GM03348 (cell line): ENCODE data around the gene MPZL1.

Source experiments
- DNase-seq: peaks from one replicate; pipeline ENCODE4 v3.0.0; 2012; ENCODE audit warnings: low spot score

Gene MPZL1

DNA sequence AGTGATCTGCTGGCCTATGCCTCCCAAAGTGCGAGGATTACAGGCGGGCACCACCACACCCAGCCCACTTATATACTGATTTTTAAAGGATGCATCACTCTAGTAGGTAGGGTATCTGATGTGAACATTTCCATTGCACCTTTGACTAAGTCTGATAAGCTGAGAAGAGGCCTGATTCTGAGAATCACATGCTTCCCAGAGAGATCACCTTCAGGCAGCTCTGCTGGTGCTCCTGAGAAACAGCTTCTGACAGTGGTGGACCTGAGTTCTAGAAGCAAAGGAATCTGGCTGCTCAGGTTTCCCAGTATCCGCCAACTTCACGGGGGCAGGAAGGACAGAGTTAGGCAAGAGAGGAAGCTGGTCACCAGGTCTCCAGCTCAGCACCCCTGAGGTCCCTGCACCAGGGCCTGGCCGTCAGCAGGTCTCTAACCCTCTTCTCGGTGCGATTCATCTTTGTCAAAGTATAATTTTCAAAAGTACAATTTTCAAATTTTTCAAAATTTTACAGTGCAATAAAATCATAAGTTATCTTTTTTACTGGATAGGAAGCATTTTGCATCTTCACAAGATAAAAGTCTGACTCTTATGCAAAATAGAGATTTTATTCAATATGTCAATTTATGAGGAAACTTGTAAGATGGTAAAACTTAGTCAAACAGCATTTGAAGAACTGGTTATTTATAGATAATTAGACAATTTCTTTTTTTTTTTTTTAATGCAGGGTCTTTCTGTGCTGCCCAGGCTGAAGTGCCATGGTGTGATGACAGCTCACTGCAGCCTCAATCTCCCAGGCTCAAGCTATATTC lies 25.8 kb upstream of the MPZL1 start:
- DNase-seq = no peak

DNA sequence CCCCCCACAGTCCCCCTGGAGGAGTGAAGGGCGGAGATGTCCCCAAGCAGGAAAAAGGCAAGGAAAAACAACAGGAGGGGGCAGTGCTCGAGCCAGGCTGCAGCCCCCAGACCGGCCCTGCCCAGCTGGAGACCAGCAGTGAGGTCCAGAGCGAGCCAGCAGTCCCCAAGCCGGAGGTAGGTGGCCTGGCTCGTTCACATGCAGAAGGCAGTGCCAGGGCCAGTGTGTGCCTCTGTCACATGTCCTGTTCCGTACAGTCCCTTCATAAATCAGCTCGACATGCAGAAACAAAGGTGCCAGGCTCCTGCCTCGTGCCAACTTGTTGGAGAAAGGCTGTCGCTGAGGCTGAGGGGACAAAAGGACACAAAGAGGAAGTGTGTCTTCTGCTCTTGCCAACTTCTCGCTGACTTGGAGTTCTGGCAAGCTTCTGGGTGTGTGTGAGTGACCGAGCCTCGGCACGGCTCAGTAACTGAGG lies 24.1 kb upstream of the MPZL1 start:
- DNase-seq = no peak

DNA sequence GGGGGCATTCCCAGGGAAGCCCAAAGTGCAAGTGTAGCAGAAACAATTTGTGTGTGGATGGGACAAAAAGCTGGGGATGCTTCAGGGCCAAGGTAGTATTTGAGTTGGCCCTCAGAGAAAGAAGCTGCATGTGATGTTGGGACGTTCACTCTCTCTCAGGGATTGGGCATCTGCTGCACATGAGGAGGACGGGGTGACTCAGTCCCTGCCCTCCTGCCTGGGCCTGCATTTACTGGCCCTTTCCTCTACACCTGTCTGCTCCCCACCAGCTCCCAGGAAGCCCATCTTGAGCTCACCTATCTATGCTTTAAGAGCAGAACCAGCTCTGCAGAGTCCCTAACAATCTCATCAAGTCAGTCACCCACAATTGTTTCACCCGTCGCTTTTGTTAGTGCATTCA lies 23.5 kb upstream of the MPZL1 start:
- DNase-seq = no peak

DNA sequence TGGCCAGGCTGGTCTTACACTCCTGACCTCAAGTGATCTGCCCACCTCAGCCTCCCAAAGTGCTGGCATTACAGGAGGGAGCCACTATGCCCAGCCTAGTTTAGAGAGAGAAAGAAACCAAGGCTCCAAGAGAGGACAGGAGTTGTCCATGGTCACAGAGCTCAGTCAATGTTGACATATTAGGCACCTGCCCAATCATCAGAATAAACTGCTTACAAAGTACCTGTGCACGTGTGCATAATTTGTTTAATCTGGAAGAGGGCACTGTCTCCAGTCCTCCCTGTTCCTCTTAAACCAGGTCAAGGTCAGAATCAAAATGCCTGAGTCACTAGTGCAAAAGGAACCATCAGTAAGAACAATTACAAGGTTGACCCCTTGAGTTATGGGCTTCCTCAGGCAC lies 20.3 kb upstream of the MPZL1 start:
- DNase-seq = no peak

DNA sequence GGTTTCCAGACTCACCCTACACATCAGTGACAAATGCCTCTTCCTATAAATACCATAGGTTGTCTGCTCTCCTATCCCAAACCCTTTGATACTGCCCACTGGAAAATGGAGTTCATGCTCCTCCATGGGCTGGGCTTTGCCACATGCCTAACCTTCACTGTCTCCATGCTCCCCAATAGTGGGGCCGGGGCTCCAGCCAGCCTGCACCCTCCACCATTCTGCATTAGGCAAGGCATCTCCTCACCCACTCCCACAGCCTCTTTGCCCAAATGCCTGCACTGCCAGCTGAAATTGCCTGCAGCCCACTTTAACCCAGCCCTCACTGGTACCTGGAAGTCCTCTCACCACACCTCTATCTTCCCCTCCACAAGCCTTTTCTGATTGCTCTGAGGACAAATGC lies 18.2 kb upstream of the MPZL1 start:
- no peak for DNase-seq

DNA sequence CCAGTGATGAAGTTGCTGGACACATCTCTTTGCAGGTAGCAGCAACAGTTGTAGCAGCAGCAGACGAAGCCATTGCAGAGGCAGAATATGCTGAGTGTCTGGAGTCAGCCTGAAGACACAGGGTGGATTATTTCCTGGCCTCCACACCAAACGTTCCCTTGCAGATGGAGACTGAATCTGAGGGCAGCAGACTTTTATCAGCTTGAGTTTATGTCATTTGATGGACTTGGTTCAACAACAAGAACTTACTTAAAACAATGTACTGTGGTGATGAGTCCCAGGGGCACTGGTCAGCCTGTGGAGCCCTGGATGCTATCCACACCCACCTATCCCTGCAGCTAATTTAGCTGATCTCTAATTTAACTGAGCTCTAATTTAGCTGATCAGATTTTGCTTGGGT lies 17.1 kb upstream of the MPZL1 start:
- DNase-seq = no peak

DNA sequence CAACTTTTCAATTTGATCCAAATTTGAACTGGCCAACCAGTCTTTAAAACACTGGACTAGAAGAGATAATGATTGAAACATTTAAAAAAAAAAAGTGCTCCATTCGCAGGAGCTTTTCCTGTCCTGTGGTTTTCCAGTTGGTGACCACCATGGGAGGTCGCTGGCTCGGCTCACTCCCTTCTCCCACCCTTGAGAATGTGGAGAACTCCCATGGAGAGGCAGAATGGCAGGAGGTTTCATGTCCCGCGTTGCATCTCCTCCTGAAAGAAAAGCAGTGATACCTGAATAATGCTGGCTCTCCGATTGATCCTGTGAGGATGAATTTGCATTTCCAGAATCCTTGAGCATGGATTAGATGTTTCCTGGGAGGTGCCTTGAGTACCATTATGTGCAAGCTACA lies 16.5 kb upstream of the MPZL1 start:
- no peak for DNase-seq

DNA sequence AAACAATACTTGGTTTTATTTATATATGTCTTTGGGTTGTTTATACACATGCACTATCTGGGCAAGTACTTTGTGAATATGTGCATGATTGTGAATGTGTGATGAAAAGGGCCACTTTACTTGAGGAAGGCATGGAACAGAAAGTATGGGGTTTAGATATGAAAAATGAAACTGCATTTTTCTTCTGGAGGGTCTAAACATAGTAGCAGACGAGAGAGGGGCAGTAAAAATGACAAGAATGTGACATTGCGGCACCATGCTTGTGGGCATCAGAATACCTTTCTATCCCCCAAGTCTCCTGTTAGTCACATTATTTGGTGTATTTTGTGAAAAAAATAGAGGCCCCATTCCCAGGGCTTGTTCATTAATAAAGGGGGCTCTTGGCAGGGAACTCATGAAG lies 15.4 kb upstream of the MPZL1 start:
- no peak for DNase-seq

DNA sequence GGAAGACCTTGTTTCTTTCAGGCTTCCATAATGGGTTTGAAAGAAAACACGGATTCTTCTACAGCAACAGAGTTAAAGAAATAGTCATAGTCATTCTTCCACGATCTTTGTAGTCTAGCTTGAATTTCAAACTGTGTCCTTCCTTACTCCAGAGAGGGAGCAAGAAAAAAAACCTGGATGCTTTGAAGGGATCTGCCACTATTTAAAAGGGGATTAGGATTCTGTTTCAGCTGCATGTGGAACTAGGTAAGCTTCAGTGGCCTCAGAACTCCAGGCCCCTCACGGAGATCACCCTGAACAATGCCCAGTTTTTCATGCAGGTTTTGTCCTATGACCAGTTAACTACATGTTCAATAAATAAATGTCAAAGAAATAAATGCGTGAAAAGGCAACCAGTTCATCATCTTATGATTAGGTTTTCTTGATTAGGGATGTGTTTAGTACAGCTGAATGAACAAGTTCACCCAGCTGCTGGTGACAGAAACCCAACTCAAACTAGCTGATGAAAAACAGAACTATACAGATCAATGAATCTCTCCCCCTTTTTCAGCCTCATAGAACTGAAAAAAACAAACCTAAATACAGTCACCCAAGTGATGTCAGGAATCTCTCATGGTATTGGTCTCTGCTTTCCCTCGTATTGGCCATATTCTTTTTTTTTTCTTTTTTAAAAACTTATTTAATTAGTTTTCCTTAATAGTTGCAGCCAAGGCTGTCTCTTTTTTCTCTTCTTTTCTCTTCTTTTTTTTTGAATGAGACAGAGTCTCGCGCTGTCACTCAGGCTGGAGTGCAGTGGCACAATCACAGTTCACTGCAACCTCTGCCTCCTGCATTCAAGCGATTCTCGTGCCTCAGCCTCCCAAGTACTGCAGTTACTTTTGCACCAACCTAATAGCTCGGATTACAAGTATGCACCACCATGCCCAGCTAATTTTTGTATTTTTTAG lies 14.6 kb upstream of the MPZL1 start:
- DNase-seq = no peak

DNA sequence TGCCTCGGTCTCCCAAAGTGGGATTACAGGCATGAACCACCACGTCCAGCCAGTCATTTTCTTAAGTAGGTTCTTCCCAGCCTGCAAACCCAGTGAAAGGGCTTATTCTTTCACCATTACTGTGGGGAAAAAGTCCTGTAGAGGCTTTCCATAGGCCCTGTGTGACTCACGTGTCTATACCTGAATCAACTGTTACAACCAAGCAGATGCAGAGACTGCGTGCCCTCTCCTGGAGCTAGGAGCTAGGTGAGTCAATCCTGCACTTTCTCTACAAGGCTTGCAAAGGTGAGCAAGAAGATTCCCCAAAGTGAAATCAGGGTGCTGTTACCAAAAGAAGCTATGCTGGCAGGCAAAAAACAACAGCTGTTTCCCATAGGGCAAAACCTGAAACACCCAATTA lies 13.8 kb upstream of the MPZL1 start:
- DNase-seq = no peak

DNA sequence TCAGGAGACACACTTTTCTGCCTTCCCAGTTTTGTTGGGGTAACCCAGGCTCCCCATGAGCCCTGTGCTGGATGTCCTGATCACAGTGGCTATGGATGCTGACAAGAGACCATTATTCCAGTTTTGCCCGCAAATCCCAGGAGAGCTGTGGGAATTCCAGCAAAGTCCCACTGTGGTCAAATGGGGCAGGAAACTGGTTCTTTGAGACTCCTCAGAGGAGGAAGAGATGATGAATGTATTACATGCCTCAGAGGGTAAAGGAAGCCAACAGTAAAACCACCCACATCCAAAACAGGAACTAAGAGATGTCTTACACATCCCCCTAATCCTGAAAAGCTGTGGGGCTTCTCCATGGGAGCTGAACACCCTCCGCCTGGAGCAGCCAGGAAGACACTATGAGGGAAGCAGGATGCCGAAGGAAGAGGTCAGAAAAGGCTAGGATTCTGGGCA lies 12.8 kb upstream of the MPZL1 start:
- no peak for DNase-seq

DNA sequence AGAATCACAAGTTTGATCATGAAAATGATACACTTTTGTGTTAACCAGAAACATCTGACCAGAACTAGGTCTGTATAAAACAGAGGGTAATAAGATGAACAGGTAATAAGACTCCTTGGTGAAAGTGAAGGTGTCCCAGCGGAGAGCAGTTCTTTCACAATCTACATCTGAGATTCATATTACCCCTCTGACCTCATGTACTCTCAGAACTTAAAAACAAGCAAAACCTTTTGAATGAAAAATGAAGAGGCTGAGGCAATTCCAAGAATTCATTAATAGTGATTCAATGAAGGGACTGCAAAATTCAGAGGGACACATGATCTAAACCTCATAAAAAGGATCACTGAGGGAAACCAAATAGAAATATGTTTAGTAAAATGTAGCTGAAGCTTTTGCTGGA lies 10.9 kb upstream of the MPZL1 start:
- no peak for DNase-seq

DNA sequence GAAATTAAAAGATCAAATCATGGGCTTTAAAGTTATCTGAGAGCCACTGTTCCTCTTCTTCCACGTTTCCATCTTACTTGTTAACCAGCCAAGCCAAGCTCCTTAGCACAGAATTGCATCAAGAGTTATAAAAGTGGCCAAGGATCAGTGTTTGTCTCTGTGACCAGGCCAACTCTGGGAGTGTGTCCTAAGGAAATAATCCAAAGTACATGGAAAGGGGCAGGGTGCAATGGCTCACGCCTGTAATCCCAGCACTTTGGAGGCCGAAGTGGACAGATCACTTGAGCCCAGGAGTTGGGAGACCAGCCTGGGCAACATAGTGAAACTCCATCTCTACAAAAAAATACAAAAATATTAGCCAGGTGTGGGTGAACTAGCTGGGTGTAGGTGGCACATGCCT lies 10.0 kb upstream of the MPZL1 start:
- DNase-seq = no peak

DNA sequence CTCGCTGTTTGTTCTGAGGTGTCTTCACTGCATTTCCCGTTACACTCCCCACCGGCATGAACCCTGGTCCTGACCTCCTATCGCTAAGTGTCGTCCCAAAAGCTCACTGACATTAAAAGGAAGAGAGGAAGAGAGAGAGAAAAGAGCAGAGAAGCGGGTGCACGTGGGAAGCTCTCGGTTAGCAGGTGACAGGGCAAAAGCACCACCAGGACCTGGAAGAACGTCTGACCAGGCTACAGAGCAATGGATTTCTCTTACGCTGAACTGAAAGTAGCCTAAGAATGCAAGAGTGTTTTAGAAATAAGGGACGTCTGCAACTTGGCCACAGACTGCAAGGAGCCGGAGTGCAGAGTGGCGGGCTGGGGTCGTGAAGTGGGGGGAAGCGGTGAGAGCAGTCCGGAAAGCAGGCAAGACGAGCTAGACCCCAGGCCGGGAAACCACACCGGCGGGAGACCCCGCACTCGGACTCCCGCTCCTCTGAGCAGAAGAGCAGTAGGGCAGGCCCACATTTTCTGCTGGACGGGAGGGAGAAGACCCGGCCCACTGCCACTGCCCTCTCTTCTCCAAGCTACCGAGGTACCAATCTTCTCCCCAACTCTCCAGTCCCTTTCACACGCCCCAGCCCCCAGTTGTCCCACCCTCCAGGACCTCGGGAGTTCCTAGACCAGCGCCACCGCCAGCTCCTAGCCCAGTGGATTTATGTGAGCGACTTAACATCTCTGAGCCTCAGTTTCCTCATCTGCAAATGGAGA lies 8.3 kb upstream of the MPZL1 start:
- no peak for DNase-seq

DNA sequence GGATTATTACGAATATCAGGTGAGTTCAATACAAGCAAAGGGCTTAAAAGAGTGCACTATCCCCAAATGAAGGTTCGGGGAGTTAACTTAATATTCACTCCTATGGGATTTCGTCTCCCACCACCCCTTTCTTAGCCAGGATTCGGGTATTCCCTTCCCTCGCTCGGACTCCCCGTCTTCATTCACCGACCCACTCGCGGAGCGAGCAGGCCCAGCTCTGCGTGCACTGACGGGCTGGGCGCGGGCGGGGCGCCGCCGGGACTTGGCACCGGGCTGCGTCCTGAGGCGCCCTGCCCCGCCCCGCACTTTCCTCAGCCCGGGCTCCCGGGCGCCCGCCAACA lies 7.7 kb upstream of the MPZL1 start:
- peak; percentile 94 for DNase-seq

DNA sequence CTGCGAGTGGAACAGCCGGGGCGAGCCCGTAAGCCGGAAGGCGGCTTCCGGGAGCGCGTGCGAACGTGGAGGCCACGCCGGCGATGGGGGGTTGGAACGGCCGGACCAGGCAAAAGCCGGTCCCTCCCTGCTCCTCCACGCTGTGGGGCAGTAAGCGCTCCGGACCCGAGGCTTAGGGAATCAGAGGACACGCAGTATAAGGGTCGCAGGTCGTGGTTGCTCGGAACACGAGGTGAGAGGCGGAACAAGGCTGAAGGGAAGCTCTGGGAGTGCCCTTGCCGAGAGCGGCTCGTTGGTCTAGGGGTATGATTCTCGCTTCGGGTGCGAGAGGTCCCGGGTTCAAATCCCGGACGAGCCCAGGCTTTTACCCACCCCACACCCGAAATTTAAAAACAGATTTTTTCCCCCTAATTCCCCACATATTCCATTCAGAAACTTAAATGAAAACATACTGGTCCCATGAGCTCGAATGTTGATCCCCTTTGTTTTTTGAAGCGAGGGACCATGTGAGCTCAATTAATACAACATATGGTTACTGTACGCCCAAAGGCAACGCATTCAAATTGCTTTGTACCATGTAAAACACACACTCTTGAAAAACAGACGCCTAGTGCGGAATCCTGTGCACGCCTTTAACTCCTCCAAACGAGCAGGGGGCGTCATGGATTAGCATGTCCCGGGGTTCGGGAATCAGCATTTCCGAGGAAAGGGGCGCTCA lies 7.2 kb upstream of the MPZL1 start:
- DNase-seq = peak; percentile 80

DNA sequence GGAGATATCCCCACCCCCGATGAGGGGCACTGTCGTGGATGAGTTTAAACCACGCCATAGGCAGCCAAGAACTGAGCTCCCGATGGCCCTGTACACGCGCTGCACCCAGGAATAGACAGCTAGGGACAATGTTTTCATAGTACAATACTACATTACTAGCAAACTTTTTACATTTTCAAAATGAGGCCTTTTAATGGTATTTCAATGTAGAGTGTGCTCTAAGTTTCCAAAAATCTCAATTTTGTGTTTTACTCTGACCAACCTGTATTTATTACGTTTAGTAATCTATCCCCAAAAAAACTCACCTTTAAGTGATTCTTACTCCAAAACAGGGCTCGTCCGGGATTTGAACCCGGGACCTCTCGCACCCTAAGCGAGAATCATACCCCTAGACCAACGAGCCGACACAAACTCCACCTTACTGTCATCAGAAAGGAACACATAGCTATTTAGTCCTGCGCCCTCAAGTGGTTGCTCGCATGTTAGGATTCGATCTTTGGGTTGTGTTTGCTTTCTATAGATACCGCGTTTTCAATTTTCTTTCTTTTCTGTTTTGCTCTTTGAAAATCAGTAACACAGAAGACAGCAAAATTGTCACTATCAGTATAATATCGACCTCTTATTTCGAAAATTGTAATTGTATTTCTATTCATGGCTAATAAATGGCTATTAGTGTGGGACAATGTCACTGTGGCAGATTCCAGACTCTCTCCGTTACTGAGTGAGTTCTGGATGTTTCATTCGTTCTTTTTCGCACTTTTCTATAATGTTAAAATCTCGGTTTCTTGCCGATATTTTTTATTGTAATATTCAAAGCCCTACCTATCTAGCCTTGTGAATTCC lies 6.4 kb upstream of the MPZL1 start:
- DNase-seq = peak; percentile 77

DNA sequence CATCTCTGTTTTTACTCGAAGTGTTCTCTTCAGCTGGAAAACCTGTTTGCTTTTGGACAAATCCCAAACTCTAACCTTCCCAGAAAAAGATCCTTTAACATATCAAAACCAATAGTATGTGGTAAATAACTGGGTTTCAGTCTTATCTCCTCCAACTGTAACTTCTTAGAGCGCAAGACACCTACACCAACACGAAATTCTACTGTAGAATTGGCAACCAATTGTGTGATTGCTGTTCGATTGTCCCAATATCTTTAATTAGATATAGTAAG lies 5.8 kb upstream of the MPZL1 start:
- no peak for DNase-seq

DNA sequence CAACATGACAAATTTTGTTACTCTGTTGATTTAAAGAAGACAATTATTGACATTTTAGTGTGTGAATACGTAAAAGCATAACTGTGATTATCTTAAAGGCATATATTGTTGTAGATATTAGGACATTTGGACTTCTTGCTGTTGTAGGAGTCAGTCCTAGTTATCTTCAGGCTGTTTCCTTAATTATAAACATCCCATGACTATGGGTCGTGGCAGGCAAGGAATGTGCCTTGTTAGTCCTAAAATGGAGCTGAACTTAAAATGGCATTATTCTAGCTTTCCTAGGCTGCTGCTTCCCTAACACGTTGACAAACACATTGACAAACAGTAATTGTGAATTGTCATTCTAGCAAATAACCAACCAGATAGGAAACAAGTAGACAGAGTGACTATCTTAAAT lies 4.4 kb upstream of the MPZL1 start:
- no peak for DNase-seq

DNA sequence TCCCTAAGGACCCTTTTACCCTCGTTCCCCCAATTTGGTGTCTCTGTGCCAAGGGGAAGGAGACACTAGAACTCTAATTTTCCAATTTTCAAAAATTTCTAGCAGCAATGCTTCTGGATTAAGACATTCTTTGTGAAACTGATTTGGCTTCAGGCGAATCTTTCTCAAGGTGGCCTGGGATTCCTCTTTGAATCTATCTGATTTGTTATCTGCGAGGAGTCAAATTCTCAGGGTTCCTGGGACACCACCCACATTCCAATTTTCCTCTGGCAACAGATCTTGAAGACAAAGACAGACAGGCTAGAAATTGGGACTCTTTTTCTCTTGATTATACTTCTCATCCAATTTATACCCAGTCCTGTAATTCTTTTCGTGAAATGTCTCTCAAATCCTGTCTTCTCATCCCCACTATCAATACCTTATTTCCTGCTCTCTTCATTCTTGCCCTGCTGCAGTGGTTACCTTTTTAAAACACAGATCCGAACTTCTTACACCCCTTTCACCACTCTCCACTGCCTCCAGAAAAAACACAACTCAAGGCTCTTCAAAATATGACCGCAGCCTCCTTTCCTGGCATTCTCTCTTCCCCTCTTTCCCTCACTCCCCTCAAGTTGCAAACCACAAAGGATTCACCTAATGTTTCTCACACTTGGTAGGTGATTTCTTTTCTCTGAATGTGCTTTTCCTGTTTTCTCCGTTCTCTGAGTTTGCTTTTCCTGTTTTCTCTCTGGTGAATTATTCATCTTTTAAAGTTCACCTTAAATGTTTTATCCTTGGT lies 2.7 kb upstream of the MPZL1 start:
- no peak for DNase-seq
